ENCODE results near the gene LRMDA.

The LRMDA gene

DNA sequence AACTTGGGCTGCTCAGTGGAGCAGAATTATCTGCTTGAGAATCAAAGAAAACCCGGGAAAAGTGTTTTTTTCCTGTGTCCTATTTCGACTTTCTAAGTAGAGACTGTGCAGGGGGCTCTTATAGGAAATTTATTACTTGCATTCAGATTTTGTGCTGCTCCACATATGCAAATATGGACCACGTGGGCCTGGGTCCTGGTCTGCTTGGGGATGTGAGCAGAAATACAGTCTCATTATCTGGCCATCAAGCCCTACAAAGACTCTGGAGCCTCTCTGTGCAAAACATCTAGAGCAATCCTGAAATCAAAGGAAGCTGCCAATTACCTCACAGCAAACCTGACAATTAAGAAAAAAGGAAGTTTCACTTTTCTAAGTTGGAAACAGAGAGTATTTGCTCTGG is 216.9 kb downstream of the LRMDA start:
- TF ChIP-seq, protein P1, sequence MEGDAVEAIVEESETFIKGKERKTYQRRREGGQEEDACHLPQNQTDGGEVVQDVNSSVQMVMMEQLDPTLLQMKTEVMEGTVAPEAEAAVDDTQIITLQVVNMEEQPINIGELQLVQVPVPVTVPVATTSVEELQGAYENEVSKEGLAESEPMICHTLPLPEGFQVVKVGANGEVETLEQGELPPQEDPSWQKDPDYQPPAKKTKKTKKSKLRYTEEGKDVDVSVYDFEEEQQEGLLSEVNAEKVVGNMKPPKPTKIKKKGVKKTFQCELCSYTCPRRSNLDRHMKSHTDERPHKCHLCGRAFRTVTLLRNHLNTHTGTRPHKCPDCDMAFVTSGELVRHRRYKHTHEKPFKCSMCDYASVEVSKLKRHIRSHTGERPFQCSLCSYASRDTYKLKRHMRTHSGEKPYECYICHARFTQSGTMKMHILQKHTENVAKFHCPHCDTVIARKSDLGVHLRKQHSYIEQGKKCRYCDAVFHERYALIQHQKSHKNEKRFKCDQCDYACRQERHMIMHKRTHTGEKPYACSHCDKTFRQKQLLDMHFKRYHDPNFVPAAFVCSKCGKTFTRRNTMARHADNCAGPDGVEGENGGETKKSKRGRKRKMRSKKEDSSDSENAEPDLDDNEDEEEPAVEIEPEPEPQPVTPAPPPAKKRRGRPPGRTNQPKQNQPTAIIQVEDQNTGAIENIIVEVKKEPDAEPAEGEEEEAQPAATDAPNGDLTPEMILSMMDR (IDR thresholded peaks at IDR 0.05; ENCODE audit: borderline replicate concordance, insufficient read depth, low read depth, low read length), result no peak
- H3K4me3 ChIP-seq (ENCODE audit: low read depth, low read length), result no peak overlapping the region

DNA sequence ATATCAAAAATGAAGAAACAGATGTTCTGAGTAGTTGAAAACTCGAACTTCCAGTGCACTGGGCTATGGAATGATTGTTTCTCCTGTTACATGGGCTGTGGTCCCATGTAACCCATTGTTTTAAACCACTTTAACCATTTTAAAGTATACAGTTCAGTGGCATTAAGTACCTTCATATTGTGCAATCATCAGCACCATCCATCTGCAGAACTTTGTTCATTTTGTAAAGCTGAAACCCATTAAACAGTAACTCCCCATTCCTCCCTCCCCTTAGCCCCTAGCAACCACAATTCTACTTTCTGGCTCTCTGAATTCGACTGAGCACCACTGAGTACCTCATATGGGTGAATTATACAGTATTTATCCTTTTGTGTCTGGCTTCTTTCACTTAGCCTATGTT is 217.4 kb downstream of the LRMDA start:
- H3K4me3 ChIP-seq (ENCODE audit: low read depth, low read length), result no peak overlapping the region
- TF ChIP-seq, protein P1 (IDR thresholded peaks at IDR 0.05; ENCODE audit: borderline replicate concordance, insufficient read depth, low read depth, low read length), result no peak

DNA sequence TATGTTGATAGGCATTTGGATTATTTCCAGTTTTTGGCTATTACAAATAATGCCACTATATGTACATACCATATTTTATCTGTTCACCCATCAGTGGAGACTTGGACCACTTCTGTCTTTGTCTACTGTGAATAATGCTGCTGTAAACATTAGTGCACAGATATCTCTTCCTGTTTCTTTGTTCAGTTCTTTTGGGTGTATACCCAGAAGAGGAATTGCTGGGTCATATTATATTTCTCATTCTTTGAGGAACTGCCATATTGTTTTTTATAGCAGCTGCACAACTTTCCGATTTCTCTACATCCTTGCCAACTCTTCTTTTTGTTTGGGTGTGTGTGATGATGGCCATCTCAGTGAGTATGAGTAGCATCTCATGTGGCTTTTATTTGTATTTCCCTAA is 218.0 kb downstream of the LRMDA start:
- TF ChIP-seq, protein P1 (IDR thresholded peaks at IDR 0.05; ENCODE audit: borderline replicate concordance, insufficient read depth, low read depth, low read length), result no peak
- H3K4me3 ChIP-seq (ENCODE audit: low read depth, low read length), result no peak overlapping the region

DNA sequence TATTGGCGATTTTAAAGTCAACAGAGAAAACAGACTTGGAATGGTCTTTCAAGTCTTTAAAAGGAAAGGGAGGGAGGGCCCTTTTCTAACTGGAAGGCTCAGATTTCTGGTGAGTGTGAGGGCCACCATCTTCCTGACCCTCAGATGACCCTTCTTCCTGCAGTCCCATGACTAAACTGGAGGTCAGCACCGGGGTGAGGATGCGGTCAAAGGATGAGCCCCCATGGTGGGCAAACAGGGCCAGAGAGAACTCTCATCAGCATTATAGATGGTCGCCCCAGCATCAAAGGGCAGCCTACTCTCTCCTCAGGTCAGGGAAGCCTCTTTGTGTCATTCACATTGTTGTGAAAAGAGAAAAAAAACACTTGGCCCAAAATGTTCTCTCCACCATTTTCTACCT is 219.2 kb downstream of the LRMDA start:
- TF ChIP-seq, protein P1 (IDR thresholded peaks at IDR 0.05; ENCODE audit: borderline replicate concordance, insufficient read depth, low read depth, low read length), result no peak
- H3K4me3 ChIP-seq (ENCODE audit: low read depth, low read length), result no peak overlapping the region

DNA sequence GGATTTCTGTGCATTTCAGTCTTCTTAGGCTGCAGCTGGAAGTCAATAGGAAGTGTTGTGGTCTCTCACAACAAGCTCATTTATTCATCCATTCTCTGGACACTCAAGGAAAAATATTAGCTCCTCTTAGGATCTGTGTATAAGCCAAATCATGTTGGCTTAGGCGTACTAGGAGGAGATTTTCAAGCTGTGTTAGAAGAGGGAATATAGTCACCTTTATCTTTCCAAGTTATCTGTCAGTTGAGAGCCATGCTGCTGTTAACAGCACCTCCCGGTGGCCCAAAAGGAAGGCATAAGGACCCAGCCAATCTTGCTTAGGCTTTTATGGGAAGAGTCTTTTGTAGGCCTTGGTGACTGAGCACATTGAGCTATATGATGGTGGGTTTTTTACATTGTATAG is 220.0 kb downstream of the LRMDA start:
- TF ChIP-seq, protein P1 (IDR thresholded peaks at IDR 0.05; ENCODE audit: borderline replicate concordance, insufficient read depth, low read depth, low read length), result no peak
- H3K4me3 ChIP-seq (ENCODE audit: low read depth, low read length), result no peak overlapping the region

DNA sequence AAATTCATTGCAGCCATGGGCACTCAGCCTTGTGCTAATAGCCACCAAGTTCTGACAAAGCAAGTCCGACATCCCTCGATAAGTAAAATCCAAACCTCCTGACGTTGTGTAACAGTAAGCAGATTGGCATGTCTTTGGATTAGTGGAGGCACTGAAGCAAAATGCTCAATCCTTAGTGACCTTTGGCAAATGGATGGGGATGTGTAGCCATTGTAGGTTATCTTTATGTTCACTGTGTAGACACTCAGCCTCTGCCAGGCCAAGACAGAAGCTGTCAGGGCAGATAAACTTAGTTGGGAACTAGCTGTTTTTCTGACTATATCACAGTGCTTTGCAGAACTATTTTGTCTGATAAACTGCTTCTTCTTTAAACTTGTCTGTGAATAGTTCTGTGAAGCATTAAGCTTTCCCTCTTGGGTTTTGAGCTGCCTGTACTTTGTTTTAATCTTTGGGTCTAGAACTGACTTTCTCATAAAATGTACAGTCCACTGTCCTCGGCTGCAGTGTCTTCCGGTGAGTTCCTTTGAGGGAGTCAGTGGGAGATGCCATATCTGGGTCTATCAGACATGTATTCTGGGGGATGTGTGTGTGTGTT is 220.8 kb downstream of the LRMDA start:
- TF ChIP-seq, protein P1 (IDR thresholded peaks at IDR 0.05; ENCODE audit: borderline replicate concordance, insufficient read depth, low read depth, low read length), result no peak
- no peak overlapping the region for H3K4me3 ChIP-seq (ENCODE audit: low read depth, low read length)

DNA sequence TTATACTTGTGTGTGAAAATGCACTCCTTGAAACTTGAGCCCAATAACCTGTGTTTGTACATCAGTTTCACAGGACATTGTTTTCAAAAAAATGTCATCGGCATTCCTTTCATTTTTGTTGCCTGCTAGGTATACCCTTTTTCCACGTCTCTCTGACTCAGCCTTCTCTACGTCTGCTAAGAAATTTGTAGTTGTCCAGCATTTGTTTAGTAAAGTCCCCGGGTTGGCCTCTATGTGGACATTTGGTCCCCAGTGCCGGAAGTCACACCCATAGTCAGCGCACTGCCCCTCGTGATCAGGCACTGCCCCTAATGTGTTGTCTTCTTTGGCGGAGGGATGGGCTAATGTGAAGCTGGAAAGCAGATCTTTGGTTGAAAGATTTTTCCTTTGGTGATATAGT is 222.3 kb downstream of the LRMDA start:
- TF ChIP-seq, protein P1 (IDR thresholded peaks at IDR 0.05; ENCODE audit: borderline replicate concordance, insufficient read depth, low read depth, low read length), result no peak
- no peak overlapping the region for H3K4me3 ChIP-seq (ENCODE audit: low read depth, low read length)
